Measurements from ENCODE around the gene ATP10A. TPM values are rescaled to one million over a fixed set of nuclear protein-coding genes. Genes with fewer than 3 reads are reported as not detected.

ATP10A gene
- total and polyA plus RNA-seq, 9 donors: 0.28 to 3.2 (median 1.1) TPM

DNA sequence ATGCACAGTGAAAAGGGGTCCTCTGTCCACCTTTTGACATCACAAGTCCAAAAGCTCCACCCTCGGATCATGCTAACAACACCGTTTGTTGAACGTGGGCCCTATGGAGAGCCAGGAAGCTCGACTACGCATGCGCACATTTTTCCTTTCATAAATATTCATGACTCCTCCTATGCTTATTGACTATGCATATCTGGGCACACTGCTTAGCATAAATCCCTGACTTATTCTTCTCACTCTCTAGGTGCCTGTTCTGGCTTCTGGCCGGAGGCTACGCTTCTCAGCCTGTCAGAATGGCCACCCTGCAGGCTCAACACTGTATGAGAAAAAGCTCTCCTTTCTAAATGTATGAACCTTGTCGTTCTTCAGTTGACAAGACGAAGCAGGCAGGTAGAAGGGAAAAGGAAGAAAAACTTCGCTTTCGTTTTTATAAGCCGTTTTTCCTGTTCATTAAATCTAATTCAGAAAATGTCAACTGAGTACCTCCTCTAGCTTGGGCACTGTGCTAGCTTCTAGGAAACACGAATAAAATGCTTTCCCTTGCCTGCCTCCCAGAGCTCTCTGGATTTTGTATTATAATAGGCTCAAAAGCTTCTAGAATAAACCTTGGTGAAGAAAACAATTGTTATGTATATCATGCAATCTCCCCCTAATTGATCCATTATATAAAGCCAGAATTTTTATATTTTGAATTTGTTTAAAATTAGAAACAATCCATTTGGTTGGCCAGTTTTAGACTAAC, 207.7 kb downstream of the ATP10A start:
- Histone ChIP-seq H3K27ac (no peak overlapping the region), H3K4me1 (ENCODE audit: insufficient read depth) (no peaks in the 10 kb centered on the region), H3K4me3 (no peak overlapping the region), H3K27me3 (no peaks in the 10 kb centered on the region), H3K9me3 (no peaks in the 10 kb centered on the region), H3K36me3 (no peaks in the 10 kb centered on the region)
- no peak for DNase-seq
- intact Hi-C loops (cut with DNase I): no loop called here
- TF ChIP-seq POLR2A (IDR thresholded peaks at IDR 0.05) (no peak), CTCF (IDR thresholded peaks at IDR 0.05) (no peak), EP300 (IDR thresholded peaks at IDR 0.05) (no peak)
- 78 to 84% (median 79%) methylated on average over 14 of the region's 14 CpGs for WGBS, 3 donors

DNA sequence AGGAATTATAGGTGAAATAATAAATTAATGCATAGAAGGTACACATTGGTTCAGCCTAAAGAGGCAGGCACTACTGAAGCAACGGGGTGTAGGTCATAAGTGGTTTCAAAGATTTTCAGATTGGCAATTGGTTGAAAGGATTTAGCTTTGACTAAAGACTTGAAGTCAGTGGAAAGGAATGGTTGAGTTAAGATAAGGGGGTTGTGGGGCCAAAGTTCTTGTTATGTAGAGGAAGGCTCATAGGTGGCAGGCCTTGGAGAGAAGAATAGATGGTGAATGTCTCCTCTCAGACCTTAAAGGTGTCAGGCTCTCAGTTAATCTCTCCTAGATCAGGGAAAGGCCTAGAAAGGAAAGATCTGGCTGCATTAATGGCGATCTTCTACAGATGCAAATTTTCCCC, 209.8 kb downstream of the ATP10A start:
- DNase-seq: no peak
- H3K4me3 ChIP-seq: no peak overlapping the region
- TF ChIP-seq POLR2A (IDR thresholded peaks at IDR 0.05): no peak
- 84 to 89% (median 85%) methylated on average over 2 of the region's 2 CpGs for WGBS, 3 donors
- H3K36me3 ChIP-seq: no peaks in the 10 kb centered on the region
- no peak overlapping the region for H3K27ac ChIP-seq
- H3K4me1 ChIP-seq (ENCODE audit: insufficient read depth): no peaks in the 10 kb centered on the region
- intact Hi-C loops (cut with DNase I): no loop called here
- no peaks in the 10 kb centered on the region for H3K27me3 ChIP-seq
- no peaks in the 10 kb centered on the region for H3K9me3 ChIP-seq

DNA sequence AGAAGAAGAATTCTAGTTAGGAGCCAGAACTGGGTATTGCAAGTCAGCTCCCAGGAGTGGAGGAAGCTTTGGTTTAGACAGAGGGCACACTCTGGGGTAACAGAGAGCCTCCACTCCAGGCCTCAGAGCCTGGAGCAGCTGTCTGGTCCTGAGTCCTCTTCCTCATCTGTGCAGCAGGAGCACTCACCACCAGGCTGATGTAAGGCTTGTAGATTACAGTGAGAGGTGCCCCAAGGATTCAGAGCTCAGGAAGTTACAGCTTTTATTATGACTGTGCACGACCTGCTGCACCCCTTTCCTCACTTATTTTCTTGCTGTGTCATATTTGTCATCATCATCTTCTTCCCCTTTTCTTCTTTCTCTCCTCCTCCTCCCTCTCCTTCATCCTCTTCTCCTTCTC, 210.4 kb downstream of the ATP10A start:
- DNase-seq: no peak
- Histone ChIP-seq H3K4me3 (no peak overlapping the region), H3K36me3 (no peaks in the 10 kb centered on the region), H3K4me1 (ENCODE audit: insufficient read depth) (no peaks in the 10 kb centered on the region), H3K27me3 (no peaks in the 10 kb centered on the region), H3K27ac (no peak overlapping the region), H3K9me3 (no peaks in the 10 kb centered on the region)
- 63 to 71% (median 65%) methylated on average over 1 of the region's 1 CpG for WGBS, 3 donors
- TF ChIP-seq EP300 (IDR thresholded peaks at IDR 0.05): no peak
- TF ChIP-seq CTCF (IDR thresholded peaks at IDR 0.05): no peak
- TF ChIP-seq POLR2A (IDR thresholded peaks at IDR 0.05): no peak
- intact Hi-C loops (cut with DNase I): no loop called here

- TF ChIP-seq POLR2A (IDR thresholded peaks at IDR 0.05) (no peak), CTCF (IDR thresholded peaks at IDR 0.05) (no peak), EP300 (IDR thresholded peaks at IDR 0.05) (no peak)
- no peaks in the 10 kb centered on the region for H3K9me3 ChIP-seq
- WGBS, 3 donors: 5 to 21% (median 9%) methylated on average over 2 of the region's 2 CpGs
These were observed 213.7 kb downstream of the ATP10A start for GRCh38 chr15:25649390-25649789.

GRCh38 chr15:25643120-25643519, 220.0 kb downstream of the ATP10A start:
- Histone ChIP-seq H3K27ac (no peak overlapping the region), H3K36me3 (no peaks in the 10 kb centered on the region), H3K27me3 (no peaks in the 10 kb centered on the region), H3K4me3 (no peak overlapping the region), H3K4me1 (ENCODE audit: insufficient read depth) (no peaks in the 10 kb centered on the region), H3K9me3 (no peaks in the 10 kb centered on the region)
- DNase-seq: no peak
- WGBS, 3 donors: 68 to 74% (median 71%) methylated on average over 4 of the region's 4 CpGs
- intact Hi-C loops (cut with DNase I): loop anchor here in 1 of 4 donors (10.0 kb wide), 1 partner anchor 188 kb away; no protein-coding TSS in a partner anchor
- no peak for TF ChIP-seq POLR2A (IDR thresholded peaks at IDR 0.05)
- TF ChIP-seq CTCF (IDR thresholded peaks at IDR 0.05): no peak
- TF ChIP-seq EP300 (IDR thresholded peaks at IDR 0.05): no peak

More at GRCh38 chr15:25649390-25649789, 213.7 kb downstream of the ATP10A start:
- no peak overlapping the region for H3K4me3 ChIP-seq
- DNase-seq: no peak
- no peaks in the 10 kb centered on the region for H3K36me3 ChIP-seq
- H3K27me3 ChIP-seq: no peaks in the 10 kb centered on the region
- intact Hi-C loops (cut with DNase I): loop anchor here in 1 of 4 donors (10.0 kb wide), 1 partner anchor 195 kb away; no protein-coding TSS in a partner anchor
- no peaks in the 10 kb centered on the region for H3K4me1 ChIP-seq (ENCODE audit: insufficient read depth)
- no peak overlapping the region for H3K27ac ChIP-seq

Measured in ovary (tissue), 9 donors.